Measurements from ENCODE around the gene PRPF8.

PRPF8 gene

DNA sequence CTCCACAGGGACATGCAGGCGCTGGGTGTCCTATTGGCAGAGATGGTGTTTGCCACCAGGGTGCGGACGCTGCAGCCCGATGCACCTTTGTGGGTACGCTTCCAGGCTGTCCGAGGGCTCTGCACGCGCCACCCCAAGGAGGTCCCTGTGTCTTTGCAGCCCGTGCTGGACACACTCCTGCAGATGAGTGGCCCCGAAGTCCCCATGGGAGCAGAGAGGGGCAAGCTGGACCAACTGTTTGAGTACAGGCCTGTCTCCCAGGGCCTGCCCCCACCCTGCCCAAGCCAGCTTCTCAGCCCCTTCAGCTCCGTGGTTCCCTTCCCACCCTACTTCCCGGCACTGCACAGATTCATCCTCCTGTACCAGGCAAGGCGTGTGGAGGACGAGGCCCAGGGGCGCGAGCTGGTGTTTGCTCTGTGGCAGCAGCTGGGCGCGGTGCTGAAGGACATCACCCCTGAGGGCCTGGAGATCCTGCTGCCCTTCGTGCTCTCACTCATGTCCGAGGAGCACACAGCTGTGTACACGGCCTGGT, 42.7 kb upstream of the PRPF8 start:
- H3K36me3 ChIP-seq (ENCODE audit: low read depth): peaks cover 4% of the 10 kb centered on the region; the same call in 1 of the 2 replicates
- TF ChIP-seq, protein P1, sequence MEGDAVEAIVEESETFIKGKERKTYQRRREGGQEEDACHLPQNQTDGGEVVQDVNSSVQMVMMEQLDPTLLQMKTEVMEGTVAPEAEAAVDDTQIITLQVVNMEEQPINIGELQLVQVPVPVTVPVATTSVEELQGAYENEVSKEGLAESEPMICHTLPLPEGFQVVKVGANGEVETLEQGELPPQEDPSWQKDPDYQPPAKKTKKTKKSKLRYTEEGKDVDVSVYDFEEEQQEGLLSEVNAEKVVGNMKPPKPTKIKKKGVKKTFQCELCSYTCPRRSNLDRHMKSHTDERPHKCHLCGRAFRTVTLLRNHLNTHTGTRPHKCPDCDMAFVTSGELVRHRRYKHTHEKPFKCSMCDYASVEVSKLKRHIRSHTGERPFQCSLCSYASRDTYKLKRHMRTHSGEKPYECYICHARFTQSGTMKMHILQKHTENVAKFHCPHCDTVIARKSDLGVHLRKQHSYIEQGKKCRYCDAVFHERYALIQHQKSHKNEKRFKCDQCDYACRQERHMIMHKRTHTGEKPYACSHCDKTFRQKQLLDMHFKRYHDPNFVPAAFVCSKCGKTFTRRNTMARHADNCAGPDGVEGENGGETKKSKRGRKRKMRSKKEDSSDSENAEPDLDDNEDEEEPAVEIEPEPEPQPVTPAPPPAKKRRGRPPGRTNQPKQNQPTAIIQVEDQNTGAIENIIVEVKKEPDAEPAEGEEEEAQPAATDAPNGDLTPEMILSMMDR (IDR thresholded peaks at IDR 0.05; ENCODE audit: poor library complexity, severe bottlenecking): no peak
- no peak overlapping the region for H3K4me3 ChIP-seq (ENCODE audit: severe bottlenecking)
- DNase-seq (ENCODE audit: low spot score) (peak; percentile 58), ATAC-seq (ENCODE audit: low read depth) (no peak)
- no peak overlapping the region for H3K27ac ChIP-seq (ENCODE audit: poor library complexity, severe bottlenecking)
- peaks cover 14% of the 10 kb centered on the region for H3K4me1 ChIP-seq (ENCODE audit: insufficient read depth, poor library complexity, severe bottlenecking)
- no peaks in the 10 kb centered on the region for H3K27me3 ChIP-seq (ENCODE audit: insufficient read depth, poor library complexity, severe bottlenecking)
- H3K9me3 ChIP-seq (ENCODE audit: severe bottlenecking): no peaks in the 10 kb centered on the region

DNA sequence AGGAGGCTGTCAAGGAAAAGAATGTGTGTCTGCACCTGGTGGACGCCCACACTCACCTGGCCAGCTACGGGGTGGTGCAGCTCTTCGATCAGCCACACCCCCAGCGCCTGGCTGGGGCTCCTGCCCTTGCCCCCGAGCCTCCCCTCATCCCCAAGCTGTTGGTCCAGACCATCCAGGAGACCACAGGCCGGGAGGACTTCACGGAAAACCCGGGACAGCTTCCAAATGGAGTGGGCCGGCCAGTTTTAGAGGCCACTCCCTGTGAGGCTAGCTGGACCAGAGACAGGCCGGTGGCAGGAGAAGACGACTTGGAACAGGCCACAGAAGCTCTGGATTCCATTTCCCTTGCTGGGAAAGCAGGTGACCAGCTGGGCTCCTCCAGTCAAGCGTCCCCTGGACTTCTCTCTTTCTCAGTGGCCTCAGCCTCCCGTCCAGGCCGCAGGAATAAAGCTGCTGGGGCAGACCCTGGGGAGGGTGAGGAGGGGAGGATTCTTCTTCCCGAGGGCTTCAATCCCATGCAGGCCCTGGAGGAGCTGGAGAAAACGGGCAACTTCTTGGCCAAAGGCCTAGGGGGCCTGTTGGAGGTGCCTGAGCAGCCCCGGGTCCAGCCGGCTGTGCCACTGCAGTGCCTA, 42.1 kb upstream of the PRPF8 start:
- TF ChIP-seq, protein P1 (IDR thresholded peaks at IDR 0.05; ENCODE audit: poor library complexity, severe bottlenecking): no peak
- no peak overlapping the region for H3K4me3 ChIP-seq (ENCODE audit: severe bottlenecking)
- DNase-seq (ENCODE audit: low spot score) (peak; percentile 57), ATAC-seq (ENCODE audit: low read depth) (no peak)
- H3K9me3 ChIP-seq (ENCODE audit: severe bottlenecking): no peaks in the 10 kb centered on the region
- H3K27me3 ChIP-seq (ENCODE audit: insufficient read depth, poor library complexity, severe bottlenecking): no peaks in the 10 kb centered on the region
- H3K36me3 ChIP-seq (ENCODE audit: low read depth): peaks cover 4% of the 10 kb centered on the region; the same call in 1 of the 2 replicates
- peaks cover 14% of the 10 kb centered on the region for H3K4me1 ChIP-seq (ENCODE audit: insufficient read depth, poor library complexity, severe bottlenecking)
- no peak overlapping the region for H3K27ac ChIP-seq (ENCODE audit: poor library complexity, severe bottlenecking)

DNA sequence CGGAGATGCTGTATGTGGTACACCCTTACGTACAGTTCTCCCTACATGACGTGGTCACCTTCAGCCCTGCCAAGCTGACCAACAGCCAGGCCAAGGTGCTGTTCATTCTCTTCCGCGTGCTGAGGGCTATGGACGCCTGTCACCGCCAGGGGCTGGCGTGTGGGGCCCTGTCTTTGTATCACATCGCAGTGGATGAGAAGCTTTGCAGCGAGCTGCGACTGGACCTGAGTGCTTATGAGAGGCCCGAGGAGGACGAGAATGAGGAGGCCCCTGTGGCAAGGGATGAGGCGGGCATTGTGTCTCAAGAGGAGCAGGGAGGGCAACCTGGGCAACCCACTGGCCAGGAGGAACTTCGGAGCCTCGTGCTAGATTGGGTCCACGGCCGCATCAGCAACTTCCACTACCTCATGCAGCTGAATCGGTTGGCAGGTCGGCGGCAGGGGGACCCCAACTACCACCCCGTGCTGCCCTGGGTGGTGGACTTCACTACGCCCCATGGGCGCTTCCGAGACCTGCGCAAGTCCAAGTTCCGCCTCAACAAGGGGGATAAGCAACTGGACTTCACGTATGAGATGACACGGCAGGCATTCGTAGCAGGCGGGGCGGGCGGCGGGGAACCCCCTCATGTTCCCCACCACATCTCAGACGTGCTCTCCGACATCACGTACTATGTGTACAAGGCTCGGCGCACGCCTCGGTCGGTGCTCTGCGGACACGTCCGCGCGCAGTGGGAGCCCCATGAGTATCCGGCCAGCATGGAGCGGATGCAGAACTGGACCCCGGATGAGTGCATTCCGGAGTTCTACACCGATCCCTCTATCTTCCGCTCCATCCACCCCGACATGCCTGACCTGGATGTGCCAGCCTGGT, 41.2 kb upstream of the PRPF8 start:
- Histone ChIP-seq H3K27ac (ENCODE audit: poor library complexity, severe bottlenecking) (peak overlapping the region; percentile 58), H3K4me1 (ENCODE audit: insufficient read depth, poor library complexity, severe bottlenecking) (peaks cover 8% of the 10 kb centered on the region), H3K27me3 (ENCODE audit: insufficient read depth, poor library complexity, severe bottlenecking) (no peaks in the 10 kb centered on the region), H3K9me3 (ENCODE audit: severe bottlenecking) (no peaks in the 10 kb centered on the region), H3K4me3 (ENCODE audit: severe bottlenecking) (no peak overlapping the region), H3K36me3 (ENCODE audit: low read depth) (no peaks in the 10 kb centered on the region)
- no peak for ATAC-seq (ENCODE audit: low read depth)
- DNase-seq (ENCODE audit: low spot score): peak; percentile 63
- TF ChIP-seq, protein P1 (IDR thresholded peaks at IDR 0.05; ENCODE audit: poor library complexity, severe bottlenecking): no peak

DNA sequence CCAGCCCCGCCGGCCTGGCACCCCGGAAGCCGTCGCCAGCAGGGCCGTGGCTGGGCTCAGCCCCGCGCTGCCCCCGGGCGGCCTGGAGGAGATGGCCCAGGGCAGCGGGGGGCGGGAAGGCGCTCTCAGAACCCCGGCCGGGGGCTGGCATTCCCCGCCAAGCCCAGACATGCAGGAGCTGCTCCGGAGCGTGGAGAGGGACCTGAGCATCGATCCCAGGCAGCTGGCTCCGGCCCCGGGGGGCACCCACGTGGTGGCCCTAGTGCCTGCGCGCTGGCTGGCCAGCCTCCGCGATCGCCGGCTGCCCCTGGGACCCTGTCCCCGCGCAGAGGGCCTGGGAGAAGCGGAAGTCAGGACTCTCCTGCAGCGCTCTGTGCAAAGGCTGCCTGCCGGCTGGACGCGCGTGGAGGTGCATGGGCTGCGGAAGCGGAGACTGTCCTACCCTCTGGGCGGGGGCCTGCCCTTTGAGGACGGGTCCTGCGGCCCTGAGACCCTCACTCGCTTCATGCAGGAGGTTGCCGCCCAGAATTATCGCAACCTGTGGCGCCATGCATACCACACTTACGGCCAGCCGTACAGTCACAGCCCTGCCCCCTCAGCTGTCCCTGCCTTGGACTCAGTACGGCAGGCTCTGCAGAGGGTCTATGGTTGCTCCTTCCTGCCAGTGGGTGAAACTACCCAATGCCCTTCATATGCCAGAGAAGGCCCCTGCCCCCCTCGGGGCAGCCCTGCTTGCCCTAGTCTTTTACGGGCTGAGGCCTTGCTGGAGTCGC, 40.4 kb upstream of the PRPF8 start:
- DNase-seq (ENCODE audit: low spot score) (peak; percentile 65), ATAC-seq (ENCODE audit: low read depth) (peak; percentile 50)
- H3K27me3 ChIP-seq (ENCODE audit: insufficient read depth, poor library complexity, severe bottlenecking): no peaks in the 10 kb centered on the region
- H3K27ac ChIP-seq (ENCODE audit: poor library complexity, severe bottlenecking): peak overlapping the region; percentile 58
- no peaks in the 10 kb centered on the region for H3K9me3 ChIP-seq (ENCODE audit: severe bottlenecking)
- H3K4me1 ChIP-seq (ENCODE audit: insufficient read depth, poor library complexity, severe bottlenecking): peaks cover 2% of the 10 kb centered on the region
- TF ChIP-seq, protein P1 (IDR thresholded peaks at IDR 0.05; ENCODE audit: poor library complexity, severe bottlenecking): peak; percentile 24
- H3K36me3 ChIP-seq (ENCODE audit: low read depth): no peaks in the 10 kb centered on the region
- peak overlapping the region; percentile 78 for H3K4me3 ChIP-seq (ENCODE audit: severe bottlenecking)

Data from RWPE2 (cell line).